Measurements from ENCODE around the gene VPS8.
"Not testable (repeated sequence)": the region's sequence is repeated elsewhere in the genome, so short reads cannot be mapped to it uniquely, and the experiment has no call there.

Gene VPS8

DNA sequence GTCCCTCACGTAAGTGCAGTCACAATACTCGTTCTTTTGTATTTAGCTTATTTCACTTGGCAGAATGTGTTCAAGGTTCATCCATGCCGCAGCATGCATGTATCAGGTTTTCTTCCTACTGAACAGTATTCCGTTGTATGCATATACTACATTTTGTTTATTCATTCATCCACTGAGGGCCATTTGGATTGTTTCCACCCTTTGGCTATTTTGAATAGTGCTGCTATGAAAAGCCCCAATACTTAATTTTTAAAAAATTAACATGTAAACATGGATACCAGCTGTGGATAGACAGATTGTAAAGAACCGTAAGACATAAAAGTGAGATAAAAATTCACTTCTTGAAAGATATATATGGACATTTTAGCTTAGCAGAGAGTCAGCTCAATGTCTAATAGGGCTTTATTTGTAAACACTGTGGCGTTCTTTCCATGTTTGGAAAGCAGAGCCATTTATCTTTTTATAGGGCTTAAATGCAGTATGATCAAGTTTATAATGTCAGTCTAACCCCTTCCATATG is 115.9 kb downstream of the VPS8 start:
- no peak for DNase-seq

DNA sequence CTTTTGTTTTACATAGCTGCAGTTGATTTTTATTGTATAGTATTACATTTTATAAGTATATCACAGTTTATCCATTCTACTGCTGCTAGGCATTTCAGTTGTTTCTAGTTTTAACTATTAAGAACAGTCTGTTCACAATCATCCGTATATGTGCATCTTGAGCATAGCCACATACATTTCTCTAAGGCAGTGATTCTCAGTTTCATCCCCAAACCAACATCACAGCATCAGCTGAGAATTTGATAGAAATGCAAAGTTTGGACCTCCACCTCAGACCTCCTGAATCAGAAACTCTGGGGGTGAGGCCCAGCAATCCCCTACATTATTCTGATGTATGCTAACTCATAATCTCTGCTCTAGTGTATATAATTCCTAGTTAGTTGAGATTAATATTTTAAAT is 120.8 kb downstream of the VPS8 start:
- no peak for DNase-seq

DNA sequence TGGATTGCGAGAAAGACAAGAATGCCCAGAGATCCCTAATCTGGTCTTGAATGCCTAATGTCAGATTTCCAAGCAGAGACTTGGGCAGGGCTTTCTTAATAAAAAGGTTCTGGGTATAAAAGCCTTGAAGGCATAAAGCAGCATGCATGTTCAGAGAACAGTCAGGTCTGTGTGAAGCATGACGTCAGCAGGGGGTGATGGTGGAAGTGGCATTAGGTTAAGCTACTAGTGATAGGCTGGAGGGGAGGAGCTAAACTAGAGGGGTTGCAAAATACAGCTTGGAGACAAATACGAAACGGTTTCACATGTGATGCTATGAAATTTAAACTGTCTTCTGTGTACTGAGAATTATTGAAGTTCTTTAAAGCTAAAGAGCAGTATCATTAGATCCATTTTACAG is 125.6 kb downstream of the VPS8 start:
- no peak for DNase-seq

DNA sequence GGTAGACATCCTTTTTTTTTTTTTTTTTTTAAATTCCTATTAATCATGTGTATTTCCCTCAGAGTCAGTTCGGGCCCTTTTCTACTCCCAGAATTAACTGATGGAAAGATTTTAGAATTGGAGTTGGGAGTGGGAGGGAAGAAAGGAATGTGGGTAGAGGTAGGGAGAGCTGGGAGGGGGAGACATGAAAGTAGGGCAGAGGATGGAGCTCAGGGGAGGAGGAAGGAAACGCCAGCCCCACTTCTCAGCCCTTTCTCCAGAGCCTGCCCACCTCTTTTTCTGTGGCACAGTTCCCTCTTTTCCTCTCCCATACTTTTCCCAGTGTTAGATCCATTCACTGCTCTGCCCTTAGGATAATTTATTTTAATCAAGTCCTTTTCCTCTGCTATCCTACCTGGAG is 129.4 kb downstream of the VPS8 start:
- DNase-seq: no peak

DNA sequence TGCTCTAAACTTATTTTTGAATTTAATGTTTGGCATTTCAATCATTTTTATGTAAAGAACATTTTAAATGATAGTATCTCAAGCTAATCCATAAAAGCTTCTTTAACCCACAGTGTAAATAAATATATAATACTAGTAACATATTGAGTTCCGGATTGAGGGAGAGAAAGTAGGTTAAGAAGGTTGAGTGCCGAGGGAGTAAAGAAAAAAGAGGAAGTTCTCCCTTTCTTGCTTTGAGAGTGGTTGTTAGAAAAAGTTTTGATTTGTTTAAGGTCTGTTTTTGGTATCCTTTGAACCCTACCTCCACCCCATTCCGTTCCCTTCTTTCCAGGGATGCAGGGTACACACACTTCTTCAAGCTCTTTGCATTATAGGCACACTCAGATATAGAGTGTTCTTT is 130.8 kb downstream of the VPS8 start:
- DNase-seq: no peak

DNA sequence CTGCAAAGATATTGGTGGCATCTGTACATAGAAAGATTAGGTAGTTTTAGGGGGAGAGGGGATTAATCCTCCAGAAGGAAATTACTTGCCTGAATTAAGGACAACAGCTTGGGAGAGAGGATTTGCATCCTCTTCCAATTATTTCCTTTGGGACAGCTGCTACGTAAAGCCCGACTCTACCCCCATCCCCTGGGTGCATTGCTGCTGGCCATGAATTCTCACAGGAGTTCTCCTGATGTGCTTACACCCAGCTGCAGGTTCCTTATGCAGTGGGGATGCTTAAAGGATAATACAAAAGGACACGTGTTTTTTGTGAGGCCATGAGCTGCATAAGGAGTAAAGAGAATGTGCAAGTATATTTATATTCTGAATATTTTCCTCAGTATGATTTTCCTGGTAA is 132.3 kb downstream of the VPS8 start:
- DNase-seq: no peak

DNA sequence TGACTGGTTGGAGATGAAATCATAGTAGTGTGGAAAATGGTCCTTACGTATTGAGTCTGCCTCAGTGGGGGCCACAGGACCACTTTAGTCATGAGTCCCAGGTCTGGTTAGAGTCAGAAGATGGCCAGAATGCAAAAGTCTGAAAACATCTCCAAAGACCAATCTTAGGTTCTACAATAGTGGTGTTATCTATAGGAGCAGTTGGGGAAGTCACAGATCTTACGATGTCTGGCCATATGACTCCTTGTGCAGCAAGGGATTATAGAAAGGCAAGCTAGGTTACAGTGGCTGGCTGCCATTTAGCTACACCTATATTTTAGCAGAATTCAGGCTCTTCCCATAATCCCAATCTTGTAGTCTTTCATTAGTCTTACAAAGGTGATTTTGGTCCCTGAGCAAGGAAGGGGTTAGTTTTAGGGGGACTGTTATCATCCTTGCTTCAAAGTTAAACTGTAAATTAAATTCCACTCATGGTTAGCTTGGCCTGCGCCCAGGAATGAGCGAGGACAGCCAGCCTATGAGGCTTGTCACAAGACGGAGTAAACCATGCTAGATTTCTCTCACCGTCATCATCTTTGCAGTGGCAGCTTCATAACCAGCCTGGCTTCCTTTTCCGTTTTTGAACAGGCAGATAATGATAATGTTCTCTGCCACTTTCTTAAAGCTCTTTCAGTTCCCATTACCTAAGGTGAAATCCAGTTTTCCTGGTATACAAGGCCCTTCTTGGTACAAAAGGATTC is 134.1 kb downstream of the VPS8 start:
- no peak for DNase-seq

DNA sequence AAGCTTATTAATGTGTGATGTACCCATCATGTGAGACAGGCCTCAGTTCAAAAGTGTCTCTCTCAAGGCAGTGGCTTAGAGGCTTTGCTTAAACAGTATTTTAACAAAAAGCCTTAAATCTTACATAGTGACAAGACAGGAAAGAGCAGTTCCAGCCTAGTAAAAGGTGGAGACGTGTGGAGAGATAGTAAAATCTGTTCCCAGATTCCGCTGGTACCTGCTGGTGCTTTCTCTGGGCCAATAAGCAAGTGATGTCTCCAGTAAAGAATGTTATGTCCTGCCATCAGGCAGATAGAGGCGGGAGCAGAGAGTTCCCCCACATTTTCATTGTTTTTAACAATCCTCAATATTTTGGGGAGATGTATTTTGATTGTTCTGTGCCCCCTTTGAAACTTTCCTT is 135.0 kb downstream of the VPS8 start:
- no peak for DNase-seq

DNA sequence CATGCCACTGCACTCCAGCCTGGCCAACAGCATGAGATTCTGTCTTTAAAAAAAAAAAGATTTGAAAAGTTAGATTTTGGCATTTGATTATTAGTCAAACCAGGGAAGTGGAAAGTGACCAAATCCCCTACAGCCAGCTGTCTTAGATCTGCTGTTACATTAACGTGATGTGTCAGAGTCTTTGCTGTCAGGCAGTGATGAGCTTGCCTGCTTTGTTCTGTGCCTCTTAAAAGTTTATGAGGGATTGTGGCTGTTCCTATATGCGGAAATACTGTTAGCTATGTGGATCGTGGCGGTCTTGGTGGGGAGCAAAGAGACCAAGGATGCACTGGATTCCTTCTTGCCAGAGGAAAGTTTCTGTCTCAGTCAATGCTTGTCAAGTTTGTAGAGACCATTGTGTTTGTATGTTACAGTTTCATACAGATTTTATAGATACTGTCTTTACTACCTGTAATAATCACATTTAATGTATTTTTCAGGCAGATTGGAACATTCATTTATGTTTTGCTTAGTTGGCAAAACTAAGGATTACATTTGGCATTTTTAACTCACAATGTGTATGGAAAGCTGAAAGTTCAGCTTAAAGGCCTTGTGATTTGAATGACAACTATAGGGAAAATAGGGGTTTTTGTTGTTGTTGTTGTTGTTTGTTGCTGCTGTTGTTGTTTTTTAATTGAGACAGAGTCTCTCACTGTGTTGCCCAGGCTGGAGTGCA is 137.4 kb downstream of the VPS8 start:
- no peak for DNase-seq

DNA sequence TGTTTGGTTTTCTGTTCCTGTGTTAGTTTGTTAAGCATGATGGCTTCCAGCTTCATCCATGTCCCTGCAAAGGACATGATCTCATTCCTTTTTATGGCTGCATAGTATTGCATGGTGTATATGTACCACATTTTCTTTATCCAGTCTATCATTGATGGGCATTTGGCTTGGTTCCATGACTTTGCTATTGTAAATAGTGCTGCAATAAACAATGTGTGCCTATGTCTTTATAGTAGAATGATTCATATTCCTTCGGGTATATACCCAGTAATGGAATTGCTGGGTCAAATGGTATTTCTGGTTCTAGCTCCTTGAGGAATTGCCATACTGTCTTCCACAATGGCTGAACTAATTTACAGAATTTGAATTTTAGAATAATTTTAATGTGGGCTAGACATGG is 138.8 kb downstream of the VPS8 start:
- DNase-seq: not testable (repeated sequence)

DNA sequence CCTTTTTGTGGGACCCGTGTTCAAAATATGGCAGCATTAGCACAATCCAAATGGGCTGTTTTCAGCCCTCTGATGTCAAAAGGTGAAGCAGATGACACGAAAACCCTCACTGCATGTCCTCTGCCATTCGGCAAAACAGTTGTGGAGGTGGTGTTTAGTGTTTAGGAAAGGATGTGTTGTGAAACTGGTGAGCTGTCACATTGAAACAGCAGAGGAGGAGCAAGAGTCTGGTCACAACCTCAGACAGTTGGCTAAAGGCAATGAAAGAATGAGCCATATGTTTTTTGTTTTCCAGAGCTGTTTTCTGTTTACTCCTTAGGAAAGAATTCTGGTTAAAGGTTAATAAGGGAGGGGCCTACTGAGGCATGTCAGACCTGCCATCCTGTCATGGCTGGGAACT is 140.7 kb downstream of the VPS8 start:
- DNase-seq: no peak

DNA sequence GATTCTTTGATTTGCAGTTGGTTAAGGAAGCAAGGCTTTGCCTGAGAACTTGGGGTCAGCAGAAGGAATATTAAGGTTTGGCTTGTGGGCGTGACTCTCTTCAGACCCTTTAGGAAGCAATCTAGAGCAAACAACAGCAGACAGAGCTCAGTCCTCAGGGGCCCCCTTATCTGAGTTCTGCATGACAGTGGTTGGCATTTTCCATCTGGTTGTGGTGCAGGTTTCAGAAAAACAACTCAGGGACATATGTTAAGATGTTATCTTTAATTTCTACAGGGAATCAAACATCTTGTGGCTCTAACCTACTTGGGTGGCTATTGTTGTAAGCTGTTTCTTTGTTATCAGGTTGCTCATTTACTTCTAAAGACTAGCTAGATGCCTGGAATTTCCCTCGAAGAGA is 141.4 kb downstream of the VPS8 start:
- DNase-seq: no peak

DNA sequence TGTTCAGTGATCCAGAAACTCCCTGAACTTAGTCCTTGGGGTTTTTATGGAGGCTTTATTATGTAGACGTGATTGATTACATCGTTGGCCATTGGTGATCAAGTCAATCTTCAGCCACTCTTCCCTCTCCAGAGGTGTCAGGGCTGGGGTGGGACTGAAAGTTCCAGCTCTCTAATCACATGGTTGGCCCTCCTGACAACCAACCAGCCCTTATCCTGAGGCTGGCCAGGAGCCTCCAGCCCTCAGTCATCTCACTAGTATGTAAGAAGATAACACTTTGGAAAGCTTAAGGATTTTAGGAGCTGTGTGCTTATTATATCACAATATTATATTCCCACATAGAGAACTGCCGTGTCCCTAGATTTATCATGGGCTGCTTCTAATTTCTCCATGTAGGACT is 142.3 kb downstream of the VPS8 start:
- DNase-seq: no peak

DNA sequence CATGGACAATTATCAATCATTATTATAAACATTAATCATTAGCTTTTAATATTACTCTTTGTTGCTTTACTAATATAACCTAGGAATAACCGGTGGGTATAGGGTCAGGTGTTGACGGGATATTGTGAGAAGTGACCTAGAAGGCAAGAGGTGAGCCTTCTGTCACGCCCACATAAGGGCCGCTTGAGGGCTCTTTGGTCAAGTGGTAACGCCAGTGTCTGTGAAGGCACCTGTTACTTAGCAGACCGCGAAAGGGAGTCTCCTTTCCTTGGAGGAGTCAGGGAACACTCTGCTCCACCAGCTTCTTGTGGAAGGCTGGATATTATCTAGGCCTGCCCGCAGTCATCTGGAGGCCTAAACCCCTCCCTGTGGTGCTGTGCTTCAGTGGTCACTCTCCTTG is 142.9 kb downstream of the VPS8 start:
- DNase-seq: not testable (repeated sequence)

DNA sequence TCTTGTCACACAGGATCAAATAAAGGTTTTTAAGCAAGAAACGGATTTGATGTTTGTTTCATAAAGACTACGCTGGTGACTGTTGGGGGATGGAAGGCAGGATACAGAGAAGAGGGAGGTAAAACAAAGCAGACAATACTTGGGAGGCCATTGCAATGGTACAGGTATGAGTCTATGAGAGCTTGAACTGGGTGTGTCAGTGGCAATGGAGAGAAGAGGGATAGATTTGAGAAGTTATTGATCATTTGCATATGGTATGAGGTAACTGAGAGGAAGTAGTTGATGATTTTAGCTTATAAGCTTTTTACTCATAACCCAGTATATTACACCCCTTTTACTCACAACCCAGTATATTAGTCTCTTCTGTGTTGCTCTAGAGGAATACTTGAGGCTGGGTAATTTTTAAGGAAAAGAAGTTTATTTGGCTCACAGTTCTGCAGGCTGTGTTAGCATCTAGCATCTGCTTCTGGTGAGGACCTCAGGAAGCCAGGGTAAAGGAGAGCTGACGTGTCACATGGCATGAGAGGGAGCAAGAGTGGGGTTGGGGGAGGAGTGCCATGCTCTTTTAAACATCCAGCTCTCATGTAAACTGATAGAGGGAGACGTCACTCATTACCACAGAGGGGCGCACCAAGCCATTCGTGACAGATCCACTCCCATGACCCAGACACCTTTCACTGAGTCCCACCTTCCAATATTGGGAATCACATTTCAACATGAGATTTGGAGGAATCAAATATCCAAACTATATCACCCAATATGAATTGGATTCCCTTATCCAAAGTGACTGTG is 153.9 kb downstream of the VPS8 start:
- DNase-seq: no peak

DNA sequence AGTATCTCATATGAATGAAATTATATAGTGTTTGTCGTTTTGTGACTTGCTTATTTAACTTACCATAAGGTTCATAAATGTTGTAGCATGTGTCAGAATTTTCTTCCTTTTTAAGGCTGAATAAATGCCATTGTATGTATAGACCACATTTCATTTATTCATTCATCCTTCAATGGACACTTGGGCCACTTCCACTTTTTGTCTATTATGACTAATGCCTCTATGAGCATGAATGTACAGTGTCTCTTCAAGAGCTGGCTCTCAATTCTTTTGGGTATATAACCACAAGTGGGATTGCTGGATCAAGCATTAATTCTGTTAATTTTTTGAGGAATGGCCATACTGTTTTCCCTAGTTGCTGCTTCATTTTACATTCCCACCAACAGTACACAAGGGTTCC is 156.1 kb downstream of the VPS8 start:
- DNase-seq: no peak

DNA sequence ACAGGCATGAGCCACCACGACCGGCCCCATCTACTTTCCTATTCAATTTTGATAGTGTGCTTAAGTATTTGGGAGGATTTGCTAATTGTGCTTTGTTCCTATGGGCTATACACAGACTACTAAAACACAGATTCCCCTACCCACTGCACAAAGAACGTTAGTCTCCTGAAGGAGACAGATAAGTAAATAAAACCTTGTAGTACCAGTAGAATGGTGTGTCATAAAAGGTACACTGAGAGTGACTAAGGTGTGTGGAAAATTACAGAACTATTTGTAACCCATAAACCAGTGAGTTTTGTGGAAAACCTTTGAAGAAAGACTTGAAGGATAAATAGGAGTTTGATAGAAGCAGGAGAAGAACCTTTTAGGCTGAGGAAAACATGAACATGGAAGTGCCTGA is 158.2 kb downstream of the VPS8 start:
- no peak for DNase-seq

DNA sequence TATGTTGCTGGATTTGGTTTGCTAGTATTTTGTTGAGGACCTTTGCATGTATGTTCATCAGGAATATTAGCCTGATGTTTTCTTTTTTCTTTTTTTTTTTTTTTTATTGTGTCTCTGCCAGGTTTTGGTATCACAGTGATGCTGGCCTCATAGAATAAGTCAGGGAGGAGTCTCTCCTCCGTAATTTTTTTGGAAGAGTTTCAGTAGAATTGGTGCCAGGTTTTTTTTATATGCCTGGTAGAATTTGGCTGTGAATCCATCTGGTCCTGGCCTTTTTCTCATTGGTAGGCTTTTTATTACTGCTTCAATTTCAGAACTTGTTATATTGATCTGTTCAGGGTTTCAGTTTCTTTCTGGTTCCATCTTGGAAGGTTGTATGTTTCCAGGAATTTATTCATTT is 165.8 kb downstream of the VPS8 start:
- DNase-seq: no peak

DNA sequence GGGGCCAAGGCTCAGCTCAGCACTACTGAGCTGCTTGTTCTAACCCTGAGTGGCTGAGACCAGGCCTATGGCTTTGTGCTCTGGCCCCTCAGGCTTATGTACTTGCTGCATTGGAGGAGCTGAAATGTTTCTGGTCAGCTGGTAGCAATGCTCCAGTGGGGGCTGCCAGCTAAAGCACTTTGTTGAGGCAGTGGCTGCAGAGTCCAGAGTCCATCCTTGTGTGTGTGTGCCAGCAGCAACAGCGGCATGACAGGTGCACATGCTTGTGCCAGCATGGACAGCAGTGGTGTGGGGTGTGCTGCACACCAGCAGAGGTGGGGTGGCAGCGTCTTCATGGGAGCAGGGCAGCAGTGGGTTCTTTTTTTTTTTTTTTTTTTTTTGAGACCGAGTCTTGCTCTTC is 169.1 kb downstream of the VPS8 start:
- no peak for DNase-seq

DNA sequence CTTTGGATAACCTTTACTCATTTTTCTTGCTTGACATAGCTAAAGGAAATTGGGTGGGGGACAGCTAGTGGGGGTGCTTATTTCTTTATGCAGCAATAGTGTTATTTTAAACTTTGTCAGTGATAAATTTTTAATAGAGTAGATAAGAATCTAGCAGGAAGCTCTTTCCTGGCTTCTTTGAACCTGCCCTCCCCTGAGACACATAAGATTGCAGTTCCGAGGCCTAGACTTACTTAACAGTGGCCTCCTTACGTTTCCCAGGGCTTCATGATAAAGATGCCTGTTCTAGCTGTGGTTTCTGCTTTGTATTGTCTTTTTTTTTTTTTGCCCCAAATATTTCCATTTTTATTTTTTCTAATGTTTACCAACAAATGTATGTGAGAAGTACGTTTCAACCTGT is 170.1 kb downstream of the VPS8 start:
- DNase-seq: no peak

DNA sequence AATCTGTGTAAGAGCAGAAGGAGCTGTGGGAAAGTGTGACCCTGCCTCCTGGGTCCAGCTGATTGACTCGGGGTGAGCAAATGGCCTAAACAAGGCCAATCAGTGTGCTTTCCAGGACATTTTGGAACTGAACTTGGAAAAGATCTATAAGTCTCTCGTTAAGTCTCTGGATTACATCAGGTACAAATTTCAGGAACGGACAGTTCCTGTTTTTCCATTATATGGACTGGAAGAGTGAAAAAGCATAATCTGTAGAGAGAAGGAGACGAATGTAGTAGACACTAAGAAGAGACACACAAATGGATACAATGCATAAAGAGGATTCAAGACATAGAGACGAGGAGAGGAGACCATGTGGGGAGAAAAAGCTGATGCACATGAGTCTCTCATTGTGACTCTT is 173.6 kb downstream of the VPS8 start:
- no peak for DNase-seq

DNA sequence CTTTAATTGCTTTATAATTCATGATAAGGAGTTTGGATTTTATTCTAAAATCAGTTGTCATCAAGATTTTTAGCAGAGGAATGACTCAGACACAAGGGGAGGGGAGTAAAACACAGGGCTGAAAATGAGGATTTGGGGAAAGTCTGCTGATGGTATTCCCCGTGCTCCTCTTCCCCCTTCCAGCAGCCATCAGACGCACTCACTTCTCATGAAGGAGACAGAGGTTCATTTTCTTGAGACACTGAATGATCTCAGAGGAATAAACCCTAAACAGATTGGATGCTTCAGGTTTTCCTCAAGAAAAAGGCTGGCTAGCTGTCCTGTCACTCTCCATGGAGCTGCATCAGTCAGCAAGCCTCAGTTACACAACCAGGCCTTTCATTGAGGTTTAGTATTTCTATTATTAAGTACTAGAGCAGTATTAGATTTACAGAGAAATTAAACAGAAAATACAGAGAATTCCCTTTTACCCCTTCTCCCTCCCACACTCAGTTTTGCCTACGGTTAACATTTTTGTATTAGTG is 174.5 kb downstream of the VPS8 start:
- DNase-seq: no peak

DNA sequence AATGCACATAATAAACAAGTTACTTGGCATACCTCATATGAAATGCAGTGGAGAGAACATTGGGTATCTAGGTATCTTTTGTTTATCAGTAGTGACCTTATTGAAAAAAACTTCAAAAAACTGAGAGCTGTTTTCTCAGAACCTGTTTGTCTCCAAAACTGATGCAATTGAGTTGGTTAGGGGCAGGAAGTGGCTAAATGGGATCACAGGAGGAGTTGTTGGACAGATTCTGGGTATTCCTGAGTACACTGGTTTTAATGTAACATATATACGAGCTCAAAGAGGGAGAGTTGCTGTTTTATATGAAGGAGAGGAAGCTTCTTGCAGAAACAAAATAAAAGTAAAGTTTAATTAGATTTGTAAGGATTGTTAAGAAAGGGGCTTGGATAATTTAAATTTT is 181.4 kb downstream of the VPS8 start:
- no peak for DNase-seq
